ENCODE results near the gene C12orf54. TPM values are rescaled to one million over a fixed set of nuclear protein-coding genes. Genes with fewer than 3 reads are reported as not detected.
A peak's percentile ranks its signal among the peaks of the same experiment; 100 is the strongest.
"Not testable (repeated sequence)": the region's sequence is repeated elsewhere in the genome, so short reads cannot be mapped to it uniquely, and the experiment has no call there.

The C12orf54 gene
- total RNA-seq (2014; rRNA removed; shearing (Covaris generic)) = not detected in 2 replicates
- not detected in 2 replicates for polyA plus RNA-seq (2015; cell fraction: cytosol; rRNA removed)
- not detected in 2 replicates for polyA plus RNA-seq (2015; cell fraction: nucleus; rRNA removed)

DNA sequence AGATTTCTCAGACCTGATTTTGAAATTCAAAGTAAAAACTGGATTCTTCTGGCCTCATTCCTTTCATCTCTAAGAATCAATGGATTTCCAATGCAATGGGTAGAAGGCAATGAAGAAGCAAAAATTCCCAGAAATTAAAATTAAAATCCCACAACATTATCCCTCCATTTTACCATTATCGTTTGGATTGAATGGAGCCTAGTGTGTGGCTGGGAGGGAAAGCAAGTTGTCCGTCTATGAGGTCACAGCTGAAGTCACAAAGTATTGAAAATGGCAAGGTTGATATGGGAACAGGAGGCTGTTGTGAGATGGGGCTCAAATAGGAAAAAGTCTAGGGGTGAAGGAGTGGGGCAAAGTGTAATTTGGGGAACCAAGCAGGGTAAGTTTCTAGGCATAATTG is at the start of gene C12orf54:
C12orf54 (plus strand) TSS at position 301 of the 400 bp plus-strand sequence. CDS start 799 bp downstream, outside the sequence.
- in situ Hi-C loops (cut with HindIII; ENCODE audit: low pct_unique_long_range_greater_than_20kb, low sequenced_read_pairs) = no loop called here
- DNase-seq (ENCODE audit: low read depth, low spot score) = no peak

DNA sequence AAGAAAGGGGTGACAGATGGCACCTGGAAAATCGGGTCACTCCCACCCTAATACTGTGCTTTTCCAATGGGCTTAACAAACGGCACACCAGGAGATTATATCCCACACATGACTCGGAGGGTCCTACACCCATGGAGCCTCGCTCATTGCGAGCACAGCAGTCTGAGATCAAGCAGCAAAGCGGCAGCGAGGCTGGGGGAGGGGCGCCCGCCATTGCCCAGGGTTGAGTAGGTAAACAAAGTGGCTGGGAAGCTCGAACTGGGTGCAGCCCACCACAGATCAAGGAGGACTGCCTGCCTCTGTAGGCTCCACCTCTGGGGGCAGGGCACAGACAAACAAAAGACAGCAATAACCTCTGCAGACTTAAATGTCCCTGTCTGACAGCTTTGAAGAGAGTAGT is 48.3 kb upstream of the C12orf54 start:
- in situ Hi-C loops (cut with HindIII; ENCODE audit: low pct_unique_long_range_greater_than_20kb, low sequenced_read_pairs); DNase-seq (ENCODE audit: low read depth, low spot score): not testable (repeated sequence)

DNA sequence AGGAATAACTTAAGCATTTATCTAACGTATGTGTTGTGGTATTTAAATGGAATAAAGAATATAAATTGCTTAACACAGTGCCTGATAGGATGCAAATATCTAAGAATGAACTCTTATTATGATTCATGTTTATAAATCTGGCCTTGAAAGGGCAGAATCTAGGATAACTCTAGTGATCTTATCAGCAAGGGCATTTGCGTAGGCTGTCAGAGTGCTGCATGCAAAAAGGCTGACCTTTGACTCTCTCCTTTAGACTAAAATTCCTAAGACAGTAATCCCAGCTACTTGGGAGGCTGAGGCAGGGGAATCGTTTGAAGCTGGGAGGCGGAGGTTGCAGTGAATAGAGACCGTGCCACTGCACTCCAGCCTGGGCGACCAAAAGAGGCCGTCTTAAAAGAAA is 41.2 kb upstream of the C12orf54 start:
- in situ Hi-C loops (cut with HindIII; ENCODE audit: low pct_unique_long_range_greater_than_20kb, low sequenced_read_pairs) = no loop called here
- DNase-seq (ENCODE audit: low read depth, low spot score) = no peak

DNA sequence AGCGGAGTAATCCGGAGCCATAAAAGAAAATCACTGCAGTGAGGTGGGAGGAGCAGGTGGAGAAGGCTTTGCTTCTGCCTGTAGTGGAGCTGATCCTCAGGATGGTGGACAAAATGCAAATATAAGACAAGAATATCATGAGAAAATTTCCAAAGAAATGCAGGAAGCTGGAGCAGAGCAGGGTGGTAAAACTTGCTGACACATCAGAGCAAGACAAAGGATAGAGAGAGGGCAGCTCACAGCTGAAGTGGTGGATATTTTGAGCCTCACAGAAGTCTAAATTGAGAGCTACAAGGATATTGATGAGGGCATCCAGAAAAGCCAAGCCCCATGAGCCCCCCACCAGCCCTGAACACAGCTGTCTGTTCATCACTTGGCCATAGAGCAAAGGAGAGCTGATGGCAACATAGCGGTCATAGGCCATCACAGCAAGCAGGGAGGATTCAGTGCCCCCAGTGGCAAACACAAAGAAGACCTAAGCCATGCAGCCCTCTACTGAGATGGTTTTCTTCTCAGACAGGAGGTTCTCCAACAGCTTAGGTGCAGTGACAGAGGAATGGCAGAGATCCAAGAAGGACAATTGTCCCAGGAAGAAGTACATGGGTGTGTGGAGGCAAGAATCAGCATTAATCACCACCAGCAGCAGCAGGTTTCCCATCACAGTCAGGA is 40.0 kb upstream of the C12orf54 start:
- DNase-seq (ENCODE audit: low read depth, low spot score) = peak; percentile 34
- in situ Hi-C loops (cut with HindIII; ENCODE audit: low pct_unique_long_range_greater_than_20kb, low sequenced_read_pairs) = no loop called here

DNA sequence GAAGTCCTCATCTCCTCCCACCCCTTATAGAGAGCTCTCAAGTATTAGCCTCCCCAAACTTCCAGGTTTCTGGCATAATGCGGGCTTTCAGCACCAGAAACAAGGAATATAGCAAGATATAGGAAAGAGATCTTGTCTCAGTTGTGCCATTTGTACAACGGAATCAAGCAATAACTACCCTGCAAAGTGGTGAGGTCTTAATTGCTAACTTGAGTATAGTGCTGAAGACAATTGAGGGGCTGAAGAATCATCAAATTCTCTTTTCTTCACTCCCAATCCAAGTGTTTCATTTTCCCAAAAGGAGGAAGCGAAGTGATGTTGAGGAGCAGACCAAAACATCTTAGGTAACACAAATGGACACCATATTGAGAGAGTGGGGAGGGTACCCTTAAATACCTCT is 36.8 kb upstream of the C12orf54 start:
- in situ Hi-C loops (cut with HindIII; ENCODE audit: low pct_unique_long_range_greater_than_20kb, low sequenced_read_pairs) = no loop called here
- DNase-seq (ENCODE audit: low read depth, low spot score) = no peak

DNA sequence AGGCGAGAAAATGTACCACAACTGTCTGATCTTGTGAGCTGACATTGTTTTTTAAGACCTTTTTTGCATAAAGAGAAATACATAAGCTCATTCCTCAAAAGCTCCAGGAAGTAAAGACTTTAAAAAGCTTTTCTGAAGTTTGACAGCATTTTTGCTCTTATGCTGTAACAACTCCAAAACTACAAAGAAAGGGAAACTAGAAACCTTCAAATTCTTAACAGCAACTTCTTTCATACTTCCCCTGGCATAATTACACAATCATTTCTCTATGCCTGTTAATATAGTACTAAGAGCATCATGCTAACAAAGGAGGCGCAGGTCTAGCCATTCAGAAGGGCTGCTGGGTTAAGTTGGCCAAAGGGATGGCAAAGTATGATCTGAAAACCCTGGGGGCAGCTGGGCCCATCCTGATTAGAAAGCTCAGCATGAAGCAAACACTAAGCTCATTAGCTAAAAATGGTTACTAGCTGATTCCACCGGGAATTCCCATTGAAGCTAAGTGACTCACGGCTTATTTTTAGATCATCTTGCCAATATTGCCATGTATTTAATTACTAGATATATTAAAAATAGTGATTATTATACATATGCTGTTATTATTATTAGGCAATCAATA is 36.0 kb upstream of the C12orf54 start:
- in situ Hi-C loops (cut with HindIII; ENCODE audit: low pct_unique_long_range_greater_than_20kb, low sequenced_read_pairs) = no loop called here
- DNase-seq (ENCODE audit: low read depth, low spot score) = no peak

DNA sequence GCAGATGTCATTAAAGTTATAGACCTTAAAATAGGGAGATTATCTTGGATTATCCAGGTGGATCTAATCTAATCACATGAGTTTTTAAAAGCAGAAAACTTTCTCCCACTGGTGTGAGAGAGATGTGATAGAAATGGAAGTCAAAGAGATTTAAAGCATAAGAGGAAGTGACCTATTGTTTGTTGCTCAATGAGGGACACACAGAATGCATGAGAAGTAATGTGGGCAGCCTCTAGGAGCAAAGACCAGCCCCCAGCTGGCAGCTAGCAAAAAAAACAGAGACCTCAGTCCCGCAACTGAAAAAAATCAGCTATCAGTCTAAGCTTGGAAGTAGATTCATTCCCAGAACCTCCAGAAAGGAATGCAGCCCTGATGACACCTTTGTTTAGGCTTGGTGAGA is 34.5 kb upstream of the C12orf54 start:
- in situ Hi-C loops (cut with HindIII; ENCODE audit: low pct_unique_long_range_greater_than_20kb, low sequenced_read_pairs) = no loop called here

DNA sequence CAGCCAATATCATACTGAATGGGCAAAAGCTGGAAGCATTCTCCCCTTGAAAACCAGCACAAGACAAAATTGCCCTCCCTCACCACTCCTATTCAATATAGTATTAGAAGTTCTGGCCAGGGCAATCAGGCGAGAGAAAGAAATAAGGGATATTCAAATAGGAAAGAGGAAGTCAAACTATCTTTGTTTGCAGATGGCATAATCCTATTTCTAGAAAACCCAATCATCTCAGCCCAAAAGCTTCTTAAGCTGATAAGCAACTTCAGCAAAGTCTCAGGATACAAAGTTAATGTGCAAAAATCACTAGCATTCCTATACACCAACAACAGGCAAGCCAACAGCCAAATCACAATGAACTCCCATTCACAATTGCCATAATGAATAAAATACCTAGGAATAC is 30.9 kb upstream of the C12orf54 start:
- in situ Hi-C loops (cut with HindIII; ENCODE audit: low pct_unique_long_range_greater_than_20kb, low sequenced_read_pairs) = no loop called here
- no peak for DNase-seq (ENCODE audit: low read depth, low spot score)

More for the DNA sequence above, 34.5 kb upstream of the C12orf54 start:
- DNase-seq (ENCODE audit: low read depth, low spot score) = no peak

DNA sequence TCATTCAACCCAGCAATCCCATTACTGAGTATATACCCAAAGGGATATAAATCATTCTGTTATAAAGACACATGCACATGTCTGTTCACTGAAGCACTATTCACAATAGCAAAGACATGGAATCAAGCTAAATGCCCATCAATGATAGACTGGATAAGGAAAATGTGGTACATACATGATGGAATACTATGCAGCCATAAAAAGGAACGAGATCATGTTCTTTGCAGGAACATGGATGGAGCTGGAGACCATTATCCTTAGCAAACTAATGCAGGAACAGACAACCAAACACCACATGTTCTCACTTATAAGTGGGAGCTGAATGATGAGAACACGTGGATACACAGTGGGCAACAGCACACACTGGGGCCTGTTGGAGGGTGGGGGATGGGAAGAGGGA is 29.3 kb upstream of the C12orf54 start:
- DNase-seq (ENCODE audit: low read depth, low spot score); in situ Hi-C loops (cut with HindIII; ENCODE audit: low pct_unique_long_range_greater_than_20kb, low sequenced_read_pairs): not testable (repeated sequence)

DNA sequence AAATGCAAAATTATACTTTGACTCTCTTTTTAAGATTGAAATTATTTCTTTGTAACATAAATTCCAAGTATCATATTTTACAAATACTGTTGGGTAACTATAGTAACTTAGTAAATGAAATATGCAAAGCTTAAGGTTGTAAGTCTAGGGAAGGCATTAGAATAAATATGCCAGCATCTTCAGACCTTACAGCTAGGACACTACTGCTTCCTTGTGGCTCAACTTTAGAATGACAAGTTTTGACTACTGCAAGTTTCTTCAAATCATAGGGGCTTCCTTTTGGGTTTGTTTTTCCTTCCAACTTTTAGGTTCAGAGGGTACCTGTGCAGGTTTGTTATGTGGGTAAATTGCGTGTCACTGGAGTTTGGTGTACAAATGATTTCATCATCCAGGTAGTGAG is 27.6 kb upstream of the C12orf54 start:
- peak; percentile 56 for DNase-seq (ENCODE audit: low read depth, low spot score)
- in situ Hi-C loops (cut with HindIII; ENCODE audit: low pct_unique_long_range_greater_than_20kb, low sequenced_read_pairs) = no loop called here

DNA sequence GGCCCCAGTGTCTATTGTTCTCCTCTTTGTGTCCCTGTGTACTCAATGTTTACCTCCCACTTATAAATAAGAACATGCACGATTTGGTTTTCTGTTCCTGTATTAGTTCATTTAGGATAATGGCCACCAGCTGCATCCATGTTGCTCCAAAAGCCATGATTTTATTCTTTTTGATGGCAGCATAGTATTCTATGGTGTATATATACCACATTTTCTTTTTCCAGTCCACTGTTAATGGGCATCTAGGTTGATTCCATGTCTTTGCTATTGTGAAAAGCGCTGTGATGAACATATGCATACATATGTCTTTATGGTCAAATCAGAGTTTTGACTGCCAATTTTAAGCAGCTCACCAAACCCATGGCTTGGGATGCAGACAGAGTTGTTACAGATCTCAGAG is 27.2 kb upstream of the C12orf54 start:
- in situ Hi-C loops (cut with HindIII; ENCODE audit: low pct_unique_long_range_greater_than_20kb, low sequenced_read_pairs) = no loop called here
- DNase-seq (ENCODE audit: low read depth, low spot score) = no peak

DNA sequence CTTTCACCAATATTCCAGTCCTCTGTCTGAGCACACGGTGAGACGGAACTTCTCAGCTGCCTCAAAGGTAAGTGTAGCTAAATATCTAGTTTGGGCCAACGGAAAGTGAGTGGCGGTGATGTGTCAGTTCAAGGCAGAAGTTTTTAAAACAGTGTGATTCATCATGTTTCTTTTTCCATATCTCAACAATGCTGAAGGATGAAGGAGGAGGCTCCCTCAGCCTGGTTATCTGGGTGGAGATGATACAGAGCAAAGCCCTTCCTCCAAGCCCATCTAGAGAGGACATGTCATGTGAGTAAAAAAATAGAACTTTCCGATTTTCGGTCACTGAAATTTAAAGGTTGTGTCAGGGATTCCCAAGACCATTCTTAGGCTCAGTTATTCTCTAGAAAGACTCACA is 23.0 kb upstream of the C12orf54 start:
- in situ Hi-C loops (cut with HindIII; ENCODE audit: low pct_unique_long_range_greater_than_20kb, low sequenced_read_pairs) = no loop called here
- no peak for DNase-seq (ENCODE audit: low read depth, low spot score)

DNA sequence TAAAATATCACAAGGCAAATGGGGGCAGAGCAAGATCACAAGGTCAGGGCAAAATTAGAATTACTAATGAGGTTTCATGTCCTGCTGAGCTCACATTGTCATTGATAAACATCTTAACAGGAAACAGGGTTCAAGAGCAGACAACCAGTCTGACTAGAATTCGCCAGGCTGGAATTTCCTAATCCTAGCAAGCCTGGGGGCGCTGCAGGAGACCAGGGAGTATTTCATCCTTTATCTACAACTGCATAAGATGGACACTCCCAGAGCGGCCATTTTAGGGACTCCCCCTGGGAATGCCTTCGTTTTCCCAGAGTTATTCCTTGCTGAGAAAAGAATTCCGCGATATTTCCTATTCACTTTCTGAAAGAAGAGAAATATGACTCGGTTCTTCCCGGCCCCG is 13.3 kb upstream of the C12orf54 start:
- DNase-seq (ENCODE audit: low read depth, low spot score); in situ Hi-C loops (cut with HindIII; ENCODE audit: low pct_unique_long_range_greater_than_20kb, low sequenced_read_pairs): not testable (repeated sequence)

DNA sequence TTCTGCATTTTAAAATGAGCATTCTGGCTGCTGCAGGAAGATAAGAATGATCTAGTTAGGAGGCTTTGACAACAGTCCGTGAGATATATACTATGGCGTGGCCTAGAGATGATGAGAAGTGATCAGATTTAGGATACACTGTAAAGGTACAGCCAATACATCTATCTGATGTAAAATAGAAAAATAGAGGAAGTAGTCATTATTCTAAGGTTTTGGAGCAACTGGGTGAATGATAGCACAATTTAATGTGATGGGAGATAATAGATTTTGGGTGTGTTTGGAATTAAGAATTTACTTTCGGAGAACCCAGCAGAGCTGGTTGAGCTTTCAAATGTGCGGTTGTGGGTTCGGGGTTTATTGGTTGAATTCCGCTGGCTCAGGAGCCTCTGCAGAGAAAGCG is 10.0 kb upstream of the C12orf54 start, which contains the start of gene ANP32D:
ANP32D (plus strand) TSS at position 301 of the 400 bp plus-strand sequence. CDS start 106 bp downstream, outside the sequence.
- DNase-seq (ENCODE audit: low read depth, low spot score) = no peak
- in situ Hi-C loops (cut with HindIII; ENCODE audit: low pct_unique_long_range_greater_than_20kb, low sequenced_read_pairs) = no loop called here

DNA sequence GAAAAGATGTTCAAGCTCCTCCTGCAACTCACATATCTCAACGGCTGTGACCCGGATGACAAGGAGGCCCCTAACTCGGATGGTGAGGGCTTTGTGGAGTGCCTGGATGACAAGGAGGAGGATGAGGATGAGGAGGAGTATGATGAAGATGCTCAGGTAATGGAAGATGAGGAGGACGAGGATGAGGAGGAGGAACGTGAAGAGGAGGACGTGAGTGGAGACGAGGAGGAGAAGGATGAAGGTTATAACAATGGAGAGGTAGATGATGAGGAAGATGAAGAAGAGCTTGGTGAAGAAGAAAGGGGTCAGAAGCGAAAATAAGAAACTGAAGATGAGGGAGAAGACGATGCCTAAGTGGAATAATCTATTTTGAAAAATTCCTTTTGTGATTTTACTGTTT is 9.2 kb upstream of the C12orf54 start:
- in situ Hi-C loops (cut with HindIII; ENCODE audit: low pct_unique_long_range_greater_than_20kb, low sequenced_read_pairs) = no loop called here

DNA sequence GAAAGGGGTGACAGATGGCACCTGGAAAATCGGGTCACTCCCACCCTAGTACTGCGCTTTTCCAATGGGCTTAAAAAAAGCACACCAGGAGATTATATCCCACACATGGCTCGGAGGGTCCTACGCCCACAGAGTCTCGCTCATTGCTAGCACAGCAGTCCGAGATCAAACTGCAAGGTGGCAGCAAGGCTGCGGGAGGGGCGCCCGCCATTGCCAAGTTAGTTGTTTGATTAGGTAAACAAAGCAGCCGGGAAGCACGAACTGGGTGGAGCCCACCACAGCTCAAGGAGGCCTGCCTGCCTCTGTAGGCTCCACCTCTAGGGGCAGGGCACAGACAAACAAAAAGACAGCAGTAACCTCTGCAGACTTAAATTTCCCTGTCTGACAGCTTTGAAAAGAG is 7.8 kb upstream of the C12orf54 start:
- in situ Hi-C loops (cut with HindIII; ENCODE audit: low pct_unique_long_range_greater_than_20kb, low sequenced_read_pairs); DNase-seq (ENCODE audit: low read depth, low spot score): not testable (repeated sequence)

More for the DNA sequence above, 9.2 kb upstream of the C12orf54 start:
- no peak for DNase-seq (ENCODE audit: low read depth, low spot score)

DNA sequence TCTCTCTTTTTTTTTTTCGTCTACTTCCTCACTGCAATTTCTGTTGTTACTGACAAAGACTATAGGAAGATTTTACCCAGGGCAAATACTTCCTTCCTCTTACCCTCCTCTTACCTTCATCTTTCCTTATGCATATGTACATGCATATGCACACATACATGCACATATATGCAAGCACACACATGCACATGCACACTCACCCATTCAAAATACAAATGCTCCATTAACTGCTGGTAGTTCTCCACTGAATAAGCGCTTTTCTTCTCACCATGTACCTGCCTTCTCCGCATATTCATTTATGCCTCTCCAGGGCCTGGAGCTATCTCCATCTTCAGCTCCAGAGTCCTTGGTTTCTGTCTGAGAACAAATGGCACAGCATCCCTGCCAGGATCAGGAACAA is 632 bp downstream of the C12orf54 start:
- DNase-seq (ENCODE audit: low read depth, low spot score) = no peak
- in situ Hi-C loops (cut with HindIII; ENCODE audit: low pct_unique_long_range_greater_than_20kb, low sequenced_read_pairs) = no loop called here

DNA sequence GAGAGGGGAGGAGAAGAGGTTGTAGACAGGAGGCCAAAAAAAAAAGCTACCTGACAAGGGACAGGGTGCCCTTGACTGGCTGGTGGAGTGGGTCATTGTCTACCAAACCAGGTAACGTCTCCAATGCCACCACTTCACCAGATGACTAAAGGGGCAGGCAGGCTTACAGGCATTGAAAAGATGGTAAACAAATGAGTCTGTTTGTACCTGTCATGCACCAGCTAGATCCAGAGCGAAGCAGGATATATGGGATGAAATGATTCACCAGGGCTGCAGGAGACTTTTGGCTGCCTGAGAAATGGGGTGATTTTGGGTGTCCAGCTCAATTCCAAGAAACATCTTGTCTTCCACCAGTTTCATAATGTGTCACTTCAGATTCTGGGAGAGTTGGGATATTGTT is 4.0 kb downstream of the C12orf54 start:
- DNase-seq (ENCODE audit: low read depth, low spot score) = no peak

DNA sequence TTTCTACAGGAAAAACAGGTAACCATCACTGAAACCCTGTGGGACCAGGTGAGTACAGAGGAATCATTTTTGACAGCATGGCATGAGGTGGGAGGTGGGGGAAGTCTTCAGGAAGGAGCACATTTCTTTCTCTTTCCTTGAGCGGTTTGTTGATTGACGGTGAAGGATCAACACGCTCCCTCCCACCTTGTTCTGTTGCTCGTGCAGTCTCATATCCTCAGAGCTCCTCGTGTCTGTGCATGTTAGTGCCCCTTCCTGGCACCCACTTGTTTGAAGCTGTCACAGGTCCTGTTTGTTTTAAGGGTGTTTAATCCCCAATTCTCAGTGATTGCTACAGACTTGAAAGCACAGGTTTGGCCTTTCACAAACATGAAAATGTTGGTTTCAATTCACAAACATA is 4.4 kb downstream of the C12orf54 start:
- in situ Hi-C loops (cut with HindIII; ENCODE audit: low pct_unique_long_range_greater_than_20kb, low sequenced_read_pairs) = no loop called here
- no peak for DNase-seq (ENCODE audit: low read depth, low spot score)

More for the DNA sequence above, 4.0 kb downstream of the C12orf54 start:
- in situ Hi-C loops (cut with HindIII; ENCODE audit: low pct_unique_long_range_greater_than_20kb, low sequenced_read_pairs) = no loop called here
